Heart left ventricle (tissue), 16 donors: ENCODE results near the gene CCDC7. TPM values are rescaled to one million over a fixed set of nuclear protein-coding genes. Genes with fewer than 3 reads are reported as not detected.
"Not testable (repeated sequence)": the region's sequence is repeated elsewhere in the genome, so short reads cannot be mapped to it uniquely, and the experiment has no call there.

Experiments
- ATAC-seq, 4 donors: fragments of 200-7000 bp; cut with Tn5 transposase; one replicate each; pipeline ENCODE4 v1.9.1; 2020 to 2022; ENCODE audit warnings: moderate library complexity in 4 of 4, mild to moderate bottlenecking in 3 of 4, moderate number of reproducible peaks in 1 of 4
- DNase-seq, 5 donors: peaks; one replicate each; pipeline ENCODE4 v3.0.0-alpha.2; 2020
- H3K27ac ChIP-seq, 12 donors: fragments of 200-600 bp; sonication (generic) in 4 of 12; one replicate each; pipeline versions ENCODE4 v1.5.0 to v1.8.0; 2016 to 2022; ENCODE audit warnings: mild to moderate bottlenecking in 2 of 12
- H3K27me3 ChIP-seq, 9 donors: fragments of 200-600 bp; sonication (generic) in 2 of 9; one replicate each; pipeline versions ENCODE4 v1.5.1 to v1.8.0; 2016 to 2022; ENCODE audit warnings: mild to moderate bottlenecking in 3 of 9
- H3K36me3 ChIP-seq, 9 donors: fragments of 200-600 bp; sonication (generic) in 2 of 9; one replicate each; pipeline versions ENCODE4 v1.5.0 to v1.8.0; 2018 to 2022; ENCODE audit warnings: mild to moderate bottlenecking in 2 of 9
- H3K4me1 ChIP-seq, 12 donors: fragments of 200-600 bp; sonication (generic) in 4 of 12; one replicate each; pipeline versions ENCODE4 v1.5.0 to v1.8.0; 2016 to 2022; ENCODE audit warnings: mild to moderate bottlenecking in 3 of 12
- H3K4me3 ChIP-seq, 12 donors: fragments of 200-600 bp; sonication (generic) in 4 of 12; one replicate each; pipeline versions ENCODE4 v1.5.0 to v1.8.0; 2017 to 2022; ENCODE audit warnings: mild to moderate bottlenecking in 9 of 12, moderate library complexity in 4 of 12
- H3K9me3 ChIP-seq, 12 donors: fragments of 200-600 bp; sonication (generic) in 4 of 12; one replicate each; pipeline versions ENCODE4 v1.5.0 to v1.8.0; 2016 to 2022; ENCODE audit warnings: mild to moderate bottlenecking in 1 of 12
- POLR2A ChIP-seq, 2 donors: fragments of 450-650 bp; IDR thresholded peaks; one replicate each; pipeline ENCODE4 v1.6.1; 2017; ENCODE audit warnings: antibody characterized with exemption in 2 of 2, mild to moderate bottlenecking in 2 of 2, moderate library complexity in 2 of 2
- WGBS, 4 donors: extraction: QIAGEN DNeasy Blood & Tissue Kit in 2 of 4; methylation state at CpG; one replicate each; pipeline versions ENCODE4 v1.1.5 to v1.1.7; 2013 to 2018; 5-methylcytosine and 5-hydroxymethylcytosine counted together
- intact Hi-C, 10 donors: fragments of 100-400 bp; cut with DNase I; formaldehyde crosslinking; loops; one replicate each; pipeline versions ENCODE4 v1.11.1 to v1.14.2; 2022
- polyA plus RNA-seq, 2 donors: library from polyadenylated mRNA; stranded (reverse); fragments of 200-250 nt; gene quantifications; one replicate each; pipeline ENCODE4 v1.2.3, GENCODE V29; 2013
- total RNA-seq, 9 donors: library from RNA; depleted of rRNA in 2 of 9; stranded (reverse); fragments of >200 nt in 2 of 9; fragmentation: NEBNext Ultra II Directional in 3 of 9; extraction: Animal tissue kit (Norgen Biotek cat#: 25700) in 3 of 9; gene quantifications; one replicate each; pipeline versions ENCODE4 v1.1.0 to v1.2.4, GENCODE V29; 2016 to 2023
- TF ChIP-seq, protein P1 (sequence below), 12 donors: fragments of 200-600 bp; sonication (generic) in 4 of 12; IDR thresholded peaks; one replicate each; pipeline versions ENCODE4 v1.5.0 to v1.8.0; 2018 to 2022; ENCODE audit warnings: antibody characterized with exemption in 12 of 12, mild to moderate bottlenecking in 5 of 12
- donor health status: ischemic (EF 13 %, LVEDD 7.1; RV severe dilation, severe dysfunction).
- donor health status: healthy with polysubstance abuse.
- donor health status: DM: no; HTN: yes; CAD: no.
- donor health status: DM: no; HTN: no; CAD: no.
- donor health status: ischemic (EF 25% LVEDD 6.9; RV normal size, moderate dysfunction).
- donor health status: ischemic (EF 25% LVEDD 5.7; RV mildly dilated, moderate dysfunction).
- donor health status: healthy.
- donor health status: DM: yes; HTN: yes; CAD: no.
- donor health status: ischemic (EF 35%, LVEDD 5.7; RV mildly dilated, moderate dysfunction).
- donor health status: nonischemic (EF 11% LVEDD 7.7; RV severe dilation, severe dysfunction).
- donor health status: DM: yes; HTN: yes; CAD: no.
- donor health status: PGD.
- donor health status: ischemic (EF 29% LVEDD 5.4; RV normal size, mild dysfunction).
- donor health status: nonischemic (EF 23%, LVEDD 6.1; RV moderate dilation, normal function).

Gene CCDC7
- total and polyA plus RNA-seq, 11 donors: 1.5 to 41.3 (median 22.4) TPM

DNA sequence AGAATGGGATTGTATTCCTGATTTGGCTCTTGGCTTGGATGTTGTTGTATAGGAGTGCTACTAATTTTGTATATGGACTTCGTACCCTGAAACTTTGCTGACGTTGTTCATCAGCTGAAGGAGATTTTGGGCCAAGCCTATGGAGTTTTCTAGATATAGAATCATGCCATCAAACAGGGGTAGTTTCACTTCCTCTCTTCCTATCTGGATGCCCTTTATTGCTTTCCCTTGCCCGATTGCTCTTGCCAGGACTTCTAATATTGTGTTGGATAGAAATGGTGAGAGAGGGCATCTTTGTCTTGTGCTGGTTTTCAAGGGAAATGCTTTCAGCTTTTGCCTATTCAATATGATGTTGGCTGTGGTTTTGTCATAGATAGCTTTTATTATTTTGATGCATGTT lies 92.3 kb downstream of the CCDC7 start:
- peaks cover 0 to 24% (median 11%) of the 10 kb centered on the region in 12 donors for H3K9me3 ChIP-seq
- H3K27ac ChIP-seq: no peak overlapping the region
- H3K36me3 ChIP-seq: peaks cover 0 to 4% (median 0%) of the 10 kb centered on the region in 9 donors
- TF ChIP-seq POLR2A (IDR thresholded peaks at IDR 0.05): no peak
- TF ChIP-seq, protein P1, sequence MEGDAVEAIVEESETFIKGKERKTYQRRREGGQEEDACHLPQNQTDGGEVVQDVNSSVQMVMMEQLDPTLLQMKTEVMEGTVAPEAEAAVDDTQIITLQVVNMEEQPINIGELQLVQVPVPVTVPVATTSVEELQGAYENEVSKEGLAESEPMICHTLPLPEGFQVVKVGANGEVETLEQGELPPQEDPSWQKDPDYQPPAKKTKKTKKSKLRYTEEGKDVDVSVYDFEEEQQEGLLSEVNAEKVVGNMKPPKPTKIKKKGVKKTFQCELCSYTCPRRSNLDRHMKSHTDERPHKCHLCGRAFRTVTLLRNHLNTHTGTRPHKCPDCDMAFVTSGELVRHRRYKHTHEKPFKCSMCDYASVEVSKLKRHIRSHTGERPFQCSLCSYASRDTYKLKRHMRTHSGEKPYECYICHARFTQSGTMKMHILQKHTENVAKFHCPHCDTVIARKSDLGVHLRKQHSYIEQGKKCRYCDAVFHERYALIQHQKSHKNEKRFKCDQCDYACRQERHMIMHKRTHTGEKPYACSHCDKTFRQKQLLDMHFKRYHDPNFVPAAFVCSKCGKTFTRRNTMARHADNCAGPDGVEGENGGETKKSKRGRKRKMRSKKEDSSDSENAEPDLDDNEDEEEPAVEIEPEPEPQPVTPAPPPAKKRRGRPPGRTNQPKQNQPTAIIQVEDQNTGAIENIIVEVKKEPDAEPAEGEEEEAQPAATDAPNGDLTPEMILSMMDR (IDR thresholded peaks at IDR 0.05): no peak
- 78 to 87% (median 84%) methylated on average over 3 of the region's 3 CpGs for whole genome bisulfite sequencing, 4 donors
- ATAC-seq: no peak
- H3K27me3 ChIP-seq: no peaks in the 10 kb centered on the region
- DNase-seq: no peak
- no peaks in the 10 kb centered on the region for H3K4me1 ChIP-seq
- no peak overlapping the region for H3K4me3 ChIP-seq
- intact Hi-C loops: no loop called here

GRCh38 chr10:32540691-32541470 lies 94.9 kb downstream of the CCDC7 start:
- no peaks in the 10 kb centered on the region for H3K27me3 ChIP-seq
- ATAC-seq (no peak), DNase-seq (no peak)
- H3K4me3 ChIP-seq: no peak overlapping the region
- intact Hi-C loops: no loop called here
- no peaks in the 10 kb centered on the region for H3K4me1 ChIP-seq
- H3K9me3 ChIP-seq: peaks cover 0 to 9% (median 5%) of the 10 kb centered on the region in 12 donors
- no peak for TF ChIP-seq POLR2A (IDR thresholded peaks at IDR 0.05)
- TF ChIP-seq, protein P1 (IDR thresholded peaks at IDR 0.05): no peak
- WGBS, 4 donors: 92 to 96% (median 94%) methylated on average over 6 of the region's 6 CpGs
- H3K27ac ChIP-seq: no peak overlapping the region
- peaks cover 0 to 8% (median 0%) of the 10 kb centered on the region in 9 donors for H3K36me3 ChIP-seq

- 93 to 97% (median 96%) methylated on average over 7 of the region's 7 CpGs for WGBS, 4 donors
- no peaks in the 10 kb centered on the region for H3K27me3 ChIP-seq
- H3K36me3 ChIP-seq: peaks cover 0 to 8% (median 0%) of the 10 kb centered on the region in 9 donors
- intact Hi-C loops: no loop called here
- H3K9me3 ChIP-seq: peaks cover 0 to 16% (median 0%) of the 10 kb centered on the region in 12 donors
- DNase-seq (no peak), ATAC-seq (no peak)
- no peak overlapping the region for H3K27ac ChIP-seq
- no peaks in the 10 kb centered on the region for H3K4me1 ChIP-seq
- no peak for TF ChIP-seq POLR2A (IDR thresholded peaks at IDR 0.05)
- TF ChIP-seq, protein P1 (IDR thresholded peaks at IDR 0.05): no peak
- no peak overlapping the region for H3K4me3 ChIP-seq
Observed at GRCh38 chr10:32548208-32548607, 102.3 kb downstream of the CCDC7 start.

DNA sequence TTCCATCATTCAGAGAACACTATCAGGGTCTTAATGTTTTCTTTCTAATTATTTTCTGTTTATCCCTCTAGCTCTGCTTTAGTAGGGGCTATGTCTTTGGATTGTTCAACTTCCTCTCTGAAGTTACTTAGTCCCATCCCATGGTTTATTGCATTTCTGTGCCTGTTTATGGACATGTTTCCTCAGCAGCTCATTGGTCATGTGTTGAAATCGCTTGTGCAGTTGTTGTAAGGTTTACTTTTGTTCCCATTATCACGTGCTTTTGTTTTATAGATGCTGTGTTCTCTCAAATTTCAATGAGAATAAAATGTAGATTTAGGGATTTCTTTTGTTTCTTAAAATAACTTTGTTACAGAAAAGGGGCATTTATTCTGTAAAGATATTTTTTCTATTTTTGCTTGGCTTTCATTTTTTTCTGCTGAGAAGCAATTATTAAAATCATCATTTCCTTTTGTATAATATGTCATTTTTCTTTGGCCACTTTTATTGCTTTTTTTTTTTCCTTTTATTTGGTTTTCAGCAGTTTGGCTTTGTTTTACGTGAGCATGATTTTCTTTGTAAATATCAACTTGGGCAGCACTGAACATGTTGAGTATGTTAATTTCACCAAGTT lies 110.9 kb downstream of the CCDC7 start:
- Histone ChIP-seq H3K36me3 (peaks cover 0 to 8% (median 0%) of the 10 kb centered on the region in 9 donors), H3K9me3 (no peaks in the 10 kb centered on the region), H3K27me3 (no peaks in the 10 kb centered on the region), H3K4me1 (no peaks in the 10 kb centered on the region), H3K27ac (no peak overlapping the region), H3K4me3 (no peak overlapping the region)
- DNase-seq (no peak), ATAC-seq (no peak)
- WGBS, 4 donors: 83 to 92% (median 90%) methylated on average over 3 of the region's 3 CpGs
- TF ChIP-seq, protein P1 (IDR thresholded peaks at IDR 0.05): no peak
- no peak for TF ChIP-seq POLR2A (IDR thresholded peaks at IDR 0.05)
- intact Hi-C loops: no loop called here

GRCh38 chr10:32562695-32563094 lies 116.8 kb downstream of the CCDC7 start:
- H3K4me3 ChIP-seq, H3K4me1 ChIP-seq, H3K27ac ChIP-seq, H3K36me3 ChIP-seq, H3K9me3 ChIP-seq, H3K27me3 ChIP-seq, intact Hi-C loops, ATAC-seq, DNase-seq: not testable (repeated sequence)
